GM20431 (cell line): ENCODE data around the gene MIGA1.
"Not testable (repeated sequence)": the region's sequence is repeated elsewhere in the genome, so short reads cannot be mapped to it uniquely, and the experiment has no call there.

Experiments used
- in situ Hi-C: fragments of 300-500 bp; cut with MseI, MboI; formaldehyde crosslinking; loops from one replicate; pipeline ENCODE4 v1.15.0; 2020; ENCODE audit warnings: low sequenced_read_pairs; ENCODE audit not compliant: unreplicated experiment

MIGA1 gene

GRCh38 chr1:77899647-77900320 is 120.3 kb downstream of the MIGA1 start:
- in situ Hi-C loops, result no loop called here

DNA sequence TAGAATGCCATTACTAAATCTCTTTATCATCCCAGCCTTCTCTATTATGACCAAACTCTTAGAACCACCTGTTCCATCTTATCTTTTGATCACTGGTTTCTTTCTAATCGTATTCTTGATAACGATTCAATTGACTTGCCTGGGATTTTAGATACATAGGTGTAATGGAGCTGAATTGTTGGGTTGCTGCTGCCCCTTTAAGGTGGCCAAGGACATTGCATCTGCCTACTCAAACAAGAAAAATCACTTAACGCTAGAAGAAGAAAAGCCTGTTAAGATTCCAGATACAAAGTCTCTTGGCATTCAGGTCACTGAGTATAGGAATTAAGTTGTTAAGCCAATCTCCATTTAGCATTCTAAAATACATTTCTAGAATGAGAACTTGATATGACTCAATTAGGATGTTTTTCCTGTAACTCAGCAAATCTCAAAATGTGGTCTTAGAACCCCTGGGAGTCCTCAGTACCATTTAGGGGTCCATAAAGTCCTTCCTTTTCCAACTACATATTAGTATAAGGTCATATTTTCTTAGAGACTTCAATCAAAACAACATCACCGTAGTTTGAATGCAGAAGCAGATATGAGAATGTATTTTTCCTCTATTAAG is 121.3 kb downstream of the MIGA1 start:
- in situ Hi-C loops, result no loop called here

- in situ Hi-C loops, result no loop called here
Measured at GRCh38 chr1:77905603-77906002, 126.2 kb downstream of the MIGA1 start.

GRCh38 chr1:77906019-77906545 is 126.6 kb downstream of the MIGA1 start:
- in situ Hi-C loops, result no loop called here

- in situ Hi-C loops, result no loop called here
Measured at GRCh38 chr1:77906624-77907023, 127.2 kb downstream of the MIGA1 start.

- in situ Hi-C loops, result no loop called here
Measured at GRCh38 chr1:77910116-77910515, 130.7 kb downstream of the MIGA1 start.

GRCh38 chr1:77918918-77919317 is 139.5 kb downstream of the MIGA1 start:
- in situ Hi-C loops, result not testable (repeated sequence)

DNA sequence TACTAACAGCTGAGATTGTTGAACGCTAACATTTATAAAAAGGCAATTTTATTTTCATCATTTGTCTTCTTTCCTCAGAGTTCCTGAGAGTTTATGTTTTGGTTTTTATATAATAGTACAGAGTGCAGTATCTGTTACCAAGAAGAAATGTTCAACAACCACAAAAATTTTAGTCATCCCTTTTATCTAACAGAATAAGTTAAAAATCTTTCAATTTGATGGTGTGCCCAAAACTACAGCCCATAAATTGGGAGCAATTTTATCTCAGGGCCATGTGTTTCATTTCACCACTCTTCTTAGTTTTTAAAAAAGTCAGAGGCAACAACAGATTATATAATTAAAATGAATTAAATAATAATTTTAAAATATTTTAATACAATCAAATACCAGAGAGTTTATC is 146.1 kb downstream of the MIGA1 start:
- in situ Hi-C loops, result no loop called here

- in situ Hi-C loops, result no loop called here
Measured at GRCh38 chr1:77925956-77926355, 146.5 kb downstream of the MIGA1 start.

GRCh38 chr1:77926561-77927357 is 147.3 kb downstream of the MIGA1 start:
- in situ Hi-C loops, result no loop called here

DNA sequence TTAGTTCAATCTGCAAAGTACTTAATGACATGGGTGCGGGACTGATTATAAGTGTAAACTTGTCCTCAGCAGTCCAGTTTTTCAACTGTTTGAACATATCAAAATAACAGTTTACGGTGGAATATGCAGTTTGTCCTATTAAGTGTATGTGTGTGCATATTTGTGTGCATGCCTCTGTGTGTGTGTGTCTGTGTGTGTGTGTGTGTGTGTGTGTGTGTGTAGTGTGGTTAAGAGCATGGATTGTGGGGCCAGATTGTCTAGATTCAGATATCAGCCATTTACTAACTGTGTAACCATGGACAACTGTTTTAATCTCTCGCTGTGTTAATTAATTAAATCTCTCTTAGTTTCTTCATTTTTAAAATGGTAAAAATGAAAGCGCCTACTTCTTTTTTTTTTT is 148.0 kb downstream of the MIGA1 start:
- in situ Hi-C loops, result no loop called here
